Esophagus squamous epithelium (tissue), 5 donors: ENCODE data around the gene IL20RB. TPM values are rescaled to one million over a fixed set of nuclear protein-coding genes. Genes with fewer than 3 reads are reported as not detected.

Experiments
- DNase-seq: peaks from one replicate; lab custom pipeline; 2025; lab: John Stamatoyannopoulos, UW
- H3K27ac ChIP-seq, 4 donors: fragments of 200-600 bp; sonication (generic); one replicate each; pipeline ENCODE4 v1.5.1; 2016 to 2019; ENCODE audit warnings: mild to moderate bottlenecking in 1 of 4
- H3K27me3 ChIP-seq, 4 donors: fragments of 200-600 bp; sonication (generic); 1 replicate in 3 of 4; 2 replicates in 1 of 4; pipeline versions ENCODE4 v1.5.1 to v1.6.0; 2017 to 2021; ENCODE audit warnings: antibody characterized with exemption in 1 of 4
- H3K36me3 ChIP-seq, 3 donors: fragments of 200-600 bp; sonication (generic); one replicate each; pipeline ENCODE4 v1.5.1; 2016 to 2019
- H3K4me1 ChIP-seq, 3 donors: fragments of 200-600 bp; sonication (generic); one replicate each; pipeline ENCODE4 v1.5.1; 2017 to 2019
- H3K4me3 ChIP-seq, 4 donors: fragments of 200-600 bp; sonication (generic); 1 replicate in 3 of 4; 2 replicates in 1 of 4; pipeline ENCODE4 v1.5.1; 2016 to 2019; ENCODE audit warnings: mild to moderate bottlenecking in 2 of 4, moderate library complexity in 1 of 4
- H3K9me3 ChIP-seq, 3 donors: fragments of 200-600 bp; sonication (generic); one replicate each; pipeline ENCODE4 v1.5.1; 2016 to 2019
- POLR2A ChIP-seq, 4 donors: fragments of 450-650 bp; IDR thresholded peaks; one replicate each; pipeline ENCODE4 v1.6.1; 2017; ENCODE audit warnings: antibody characterized with exemption in 4 of 4, mild to moderate bottlenecking in 4 of 4, moderate library complexity in 3 of 4
- WGBS, 2 donors: methylation state at CpG; one replicate each; pipeline ENCODE4 v1.1.5; 2018; 5-methylcytosine and 5-hydroxymethylcytosine counted together
- intact Hi-C: fragments of 100-400 bp; cut with DNase I; formaldehyde crosslinking; loops from one replicate; pipeline ENCODE4 v1.15.0; 2022
- total RNA-seq, 4 donors: library from RNA; depleted of rRNA; stranded (reverse); fragments of >200 nt; gene quantifications; one replicate each; pipeline ENCODE4 v1.1.0, GENCODE V29; 2016
- TF ChIP-seq, protein P1 (sequence below), 6 experiments: fragments of 450-650 bp in 4 of 6; fragments of 200-600 bp in 2 of 6; sonication (generic) in 2 of 6; IDR thresholded peaks; one replicate each; pipeline ENCODE4 v1.5.1; 2016 to 2019; ENCODE audit warnings: antibody characterized with exemption in 6 of 6, mild to moderate bottlenecking in 4 of 6, moderate library complexity in 4 of 6
- donor health status: DM: yes; HTN: yes; CAD: no.

The IL20RB gene
- total RNA-seq, 4 donors from 2014 or later, result 95.1 to 112 (median 105) TPM

DNA sequence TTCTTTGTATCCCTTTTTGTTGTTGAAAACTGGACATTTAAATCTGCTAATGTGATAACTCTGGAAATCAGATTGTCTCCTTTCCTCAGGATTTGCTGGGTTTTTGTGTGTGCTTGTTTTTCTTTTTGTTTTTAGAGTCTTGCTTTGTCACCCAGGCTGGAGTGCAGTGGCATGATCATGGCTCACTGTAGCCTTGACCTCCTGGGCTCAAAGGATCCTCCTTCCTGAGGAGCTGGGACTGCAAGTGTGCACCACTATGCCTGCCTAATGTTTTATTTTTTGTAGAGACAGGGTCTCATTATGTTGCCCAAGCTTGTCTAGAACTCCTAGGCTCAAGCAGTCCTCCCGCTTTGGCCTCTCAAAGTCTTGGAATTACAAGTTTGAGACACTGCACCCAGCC, 44.6 kb upstream of the IL20RB start:
- no peak for TF ChIP-seq POLR2A (IDR thresholded peaks at IDR 0.05)
- TF ChIP-seq, protein P1, sequence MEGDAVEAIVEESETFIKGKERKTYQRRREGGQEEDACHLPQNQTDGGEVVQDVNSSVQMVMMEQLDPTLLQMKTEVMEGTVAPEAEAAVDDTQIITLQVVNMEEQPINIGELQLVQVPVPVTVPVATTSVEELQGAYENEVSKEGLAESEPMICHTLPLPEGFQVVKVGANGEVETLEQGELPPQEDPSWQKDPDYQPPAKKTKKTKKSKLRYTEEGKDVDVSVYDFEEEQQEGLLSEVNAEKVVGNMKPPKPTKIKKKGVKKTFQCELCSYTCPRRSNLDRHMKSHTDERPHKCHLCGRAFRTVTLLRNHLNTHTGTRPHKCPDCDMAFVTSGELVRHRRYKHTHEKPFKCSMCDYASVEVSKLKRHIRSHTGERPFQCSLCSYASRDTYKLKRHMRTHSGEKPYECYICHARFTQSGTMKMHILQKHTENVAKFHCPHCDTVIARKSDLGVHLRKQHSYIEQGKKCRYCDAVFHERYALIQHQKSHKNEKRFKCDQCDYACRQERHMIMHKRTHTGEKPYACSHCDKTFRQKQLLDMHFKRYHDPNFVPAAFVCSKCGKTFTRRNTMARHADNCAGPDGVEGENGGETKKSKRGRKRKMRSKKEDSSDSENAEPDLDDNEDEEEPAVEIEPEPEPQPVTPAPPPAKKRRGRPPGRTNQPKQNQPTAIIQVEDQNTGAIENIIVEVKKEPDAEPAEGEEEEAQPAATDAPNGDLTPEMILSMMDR (IDR thresholded peaks at IDR 0.05), result no peak
- H3K36me3 ChIP-seq, result peaks cover 0 to 8% (median 0%) of the 10 kb centered on the region in 3 donors
- WGBS, 2 donors, result 100% methylated on average over 1 of the region's 1 CpG

DNA sequence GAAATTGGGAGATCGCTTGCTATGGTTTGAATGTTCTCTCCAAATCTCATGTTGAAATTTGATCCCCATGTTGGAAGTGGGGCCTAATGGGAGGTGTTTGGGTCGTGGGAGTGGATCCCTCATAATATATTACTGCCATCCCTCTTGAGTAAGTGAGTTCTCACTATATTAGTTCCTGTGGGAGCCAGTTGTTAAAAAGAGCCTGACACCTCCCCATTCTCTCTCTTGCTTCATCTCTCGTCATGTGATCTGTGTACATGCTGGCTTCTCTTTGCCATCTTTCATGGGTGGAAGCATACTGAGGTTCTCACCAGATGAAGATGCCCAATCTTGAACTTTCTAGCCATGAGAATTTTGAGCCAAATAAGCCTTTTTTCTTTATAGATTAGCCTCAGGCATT, 43.0 kb upstream of the IL20RB start:
- peaks cover 0 to 31% (median 10%) of the 10 kb centered on the region in 3 donors for H3K4me1 ChIP-seq
- peaks cover 0 to 4% (median 0%) of the 10 kb centered on the region in 3 donors for H3K9me3 ChIP-seq
- intact Hi-C loops, result no loop called here
- DNase-seq, result no peak
- H3K27ac ChIP-seq, result no peak overlapping the region
- WGBS, 2 donors, result 84 to 86% methylated on average over 3 of the region's 3 CpGs
- H3K4me3 ChIP-seq, result no peak overlapping the region
- H3K36me3 ChIP-seq, result peaks cover 0 to 8% (median 0%) of the 10 kb centered on the region in 3 donors
- no peaks in the 10 kb centered on the region for H3K27me3 ChIP-seq
- TF ChIP-seq POLR2A (IDR thresholded peaks at IDR 0.05), result no peak
- TF ChIP-seq, protein P1 (IDR thresholded peaks at IDR 0.05), result no peak

More for the DNA sequence above, 44.6 kb upstream of the IL20RB start:
- no peak overlapping the region for H3K27ac ChIP-seq
- H3K4me3 ChIP-seq, result no peak overlapping the region
- no peaks in the 10 kb centered on the region for H3K27me3 ChIP-seq
- peaks cover 0 to 33% (median 5%) of the 10 kb centered on the region in 3 donors for H3K4me1 ChIP-seq
- H3K9me3 ChIP-seq, result peaks cover 0 to 4% (median 0%) of the 10 kb centered on the region in 3 donors
- intact Hi-C loops, result no loop called here
- no peak for DNase-seq

DNA sequence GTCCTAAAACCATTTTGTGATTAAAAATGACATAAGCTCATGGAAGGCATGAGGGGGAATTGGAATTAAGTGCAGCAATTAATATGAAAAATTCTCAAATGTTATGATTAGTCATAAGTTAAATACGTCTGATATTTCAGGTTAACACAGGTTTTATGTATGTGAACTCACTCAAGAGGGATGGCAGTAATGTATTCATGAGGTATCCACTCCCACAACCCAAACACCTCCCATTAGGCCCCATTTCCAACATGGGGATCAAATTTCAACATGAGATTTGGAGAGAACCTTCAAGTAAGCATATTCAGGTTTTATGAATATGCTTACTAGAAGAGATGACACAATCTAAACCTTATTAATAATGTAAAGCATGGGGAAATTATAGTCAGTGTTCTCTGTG, 41.6 kb upstream of the IL20RB start:
- Histone ChIP-seq H3K36me3 (peaks cover 0 to 8% (median 0%) of the 10 kb centered on the region in 3 donors), H3K4me1 (peaks cover 0 to 30% (median 6%) of the 10 kb centered on the region in 3 donors), H3K9me3 (peaks cover 0 to 4% (median 0%) of the 10 kb centered on the region in 3 donors), H3K27me3 (no peaks in the 10 kb centered on the region), H3K4me3 (no peak overlapping the region), H3K27ac (no peak overlapping the region)
- no peak for TF ChIP-seq POLR2A (IDR thresholded peaks at IDR 0.05)
- TF ChIP-seq, protein P1 (IDR thresholded peaks at IDR 0.05), result no peak
- no peak for DNase-seq
- WGBS, 2 donors, result 50 to 74% methylated on average over 1 of the region's 1 CpG
- intact Hi-C loops, result no loop called here

DNA sequence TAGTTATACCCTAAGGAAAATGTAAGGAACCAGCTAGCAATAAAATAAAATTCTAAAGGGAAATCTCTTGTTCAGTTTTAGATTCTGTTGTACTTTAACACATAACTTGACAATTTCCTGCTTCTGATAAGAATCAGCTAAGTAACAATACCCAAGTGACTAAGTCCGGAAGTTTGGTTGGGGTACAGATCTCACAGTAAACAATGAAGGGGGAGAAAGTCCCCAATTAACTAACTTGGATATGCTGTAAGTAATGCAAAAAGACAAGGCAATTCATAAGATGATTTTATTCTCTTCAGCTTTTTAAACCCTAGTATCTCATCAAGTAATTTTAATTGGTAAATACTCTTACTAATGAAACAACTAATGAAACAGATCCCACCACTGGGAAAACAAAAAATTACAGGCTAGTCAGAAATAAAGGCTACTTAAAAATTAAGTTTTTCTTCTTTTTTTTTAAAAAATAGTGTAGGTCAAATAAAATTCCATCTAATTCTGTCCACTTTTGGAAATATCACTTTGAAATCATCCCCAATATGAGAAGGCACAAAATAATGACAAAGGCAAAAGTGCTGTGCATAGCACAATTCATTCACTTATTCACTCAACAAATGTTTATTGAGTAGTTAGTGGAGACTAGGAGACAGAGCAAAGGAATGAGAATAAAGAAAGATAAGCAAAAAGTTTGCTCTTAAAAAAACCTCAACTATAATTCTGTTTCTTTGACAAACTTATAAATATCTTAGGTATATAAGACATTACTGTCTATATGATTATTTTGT, 37.8 kb upstream of the IL20RB start:
- Histone ChIP-seq H3K9me3 (no peaks in the 10 kb centered on the region), H3K4me1 (peaks cover 0 to 46% (median 6%) of the 10 kb centered on the region in 3 donors), H3K4me3 (no peak overlapping the region), H3K27ac (peak overlapping the region in 2 of 4 donors; percentile 1 to 38), H3K36me3 (no peaks in the 10 kb centered on the region), H3K27me3 (no peaks in the 10 kb centered on the region)
- 47 to 77% methylated on average over 1 of the region's 1 CpG for WGBS, 2 donors
- no peak for DNase-seq
- no peak for TF ChIP-seq POLR2A (IDR thresholded peaks at IDR 0.05)
- TF ChIP-seq, protein P1 (IDR thresholded peaks at IDR 0.05), result no peak
- intact Hi-C loops, result no loop called here

DNA sequence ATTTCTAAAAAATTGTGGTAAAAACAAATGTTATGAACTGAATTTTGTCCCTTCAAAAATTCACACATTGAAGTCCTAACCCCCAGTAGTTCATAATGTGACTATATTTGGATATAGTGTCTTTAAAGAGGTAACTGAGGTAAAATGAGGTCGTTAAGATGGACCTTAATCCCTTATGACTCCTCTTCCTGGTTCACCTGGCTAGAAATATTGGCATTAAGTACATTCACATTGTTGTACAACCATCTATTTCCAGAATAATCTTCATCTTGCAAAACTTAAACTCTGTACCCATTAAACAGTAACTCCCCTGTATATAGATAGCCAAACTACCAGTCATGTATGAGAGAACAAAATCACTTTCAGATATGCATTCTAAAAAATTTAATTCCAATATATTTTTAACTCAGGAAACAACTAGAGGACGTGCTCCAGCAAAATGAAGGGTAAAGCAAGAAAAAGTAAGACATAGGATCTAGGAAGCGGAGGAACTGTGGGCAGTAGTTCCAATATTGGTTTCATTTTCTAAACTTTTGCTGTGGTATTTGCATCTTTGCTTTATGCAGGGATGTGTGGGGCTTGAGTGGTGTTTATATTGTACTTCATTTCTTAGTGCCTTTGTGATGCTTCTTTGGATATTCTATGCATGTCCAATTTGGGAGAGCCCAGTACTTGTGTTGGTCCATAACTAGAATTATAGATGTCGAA, 36.7 kb upstream of the IL20RB start:
- no peak overlapping the region for H3K27ac ChIP-seq
- peaks cover 0 to 56% (median 6%) of the 10 kb centered on the region in 3 donors for H3K4me1 ChIP-seq

More for the DNA sequence above, 36.7 kb upstream of the IL20RB start:
- Histone ChIP-seq H3K9me3 (no peaks in the 10 kb centered on the region), H3K36me3 (no peaks in the 10 kb centered on the region), H3K27me3 (no peaks in the 10 kb centered on the region), H3K4me3 (no peak overlapping the region)
- no peak for DNase-seq
- no peak for TF ChIP-seq POLR2A (IDR thresholded peaks at IDR 0.05)
- TF ChIP-seq, protein P1 (IDR thresholded peaks at IDR 0.05), result no peak
- WGBS, 2 donors, result 86 to 89% methylated on average over 4 of the region's 4 CpGs
- intact Hi-C loops, result no loop called here
